22Rv1 (cell line): Measurements from ENCODE around the gene EXOC4.
"Not testable (repeated sequence)": the region's sequence is repeated elsewhere in the genome, so short reads cannot be mapped to it uniquely, and the experiment has no call there.

Source experiments
- H3K27ac ChIP-seq: fragments of 450-650 bp; 2 replicates; pipeline ENCODE4 v1.5.1; 2017
- CTCF ChIP-seq: fragments of 450-650 bp; IDR thresholded peaks from 2 replicates; pipeline ENCODE4 v1.5.1; 2017; ENCODE audit warnings: mild to moderate bottlenecking
- ZFX ChIP-seq: fragments of 450-650 bp; IDR thresholded peaks from 2 replicates; pipeline ENCODE4 v1.6.1; 2017; ENCODE audit warnings: antibody characterized with exemption, borderline replicate concordance

EXOC4 gene

GRCh38 chr7:133635541-133635940, 382.7 kb downstream of the EXOC4 start:
- TF ChIP-seq ZFX (no peak), CTCF (no peak)
- H3K27ac ChIP-seq: no peak overlapping the region

- H3K27ac ChIP-seq: no peak overlapping the region
- TF ChIP-seq ZFX (no peak), CTCF (no peak)
Measured at GRCh38 chr7:133638857-133639256, 386.0 kb downstream of the EXOC4 start.

GRCh38 chr7:133641436-133641835, 388.6 kb downstream of the EXOC4 start:
- TF ChIP-seq CTCF (no peak), ZFX (no peak)
- no peak overlapping the region for H3K27ac ChIP-seq

GRCh38 chr7:133642907-133643306, 390.0 kb downstream of the EXOC4 start:
- no peak overlapping the region for H3K27ac ChIP-seq
- TF ChIP-seq ZFX: no peak
- TF ChIP-seq CTCF: no peak

GRCh38 chr7:133643652-133644051, 390.8 kb downstream of the EXOC4 start:
- H3K27ac ChIP-seq: not testable (repeated sequence)

- no peak overlapping the region for H3K27ac ChIP-seq
- no peak for TF ChIP-seq CTCF
- no peak for TF ChIP-seq ZFX
Measured at GRCh38 chr7:133645884-133646391, 393.1 kb downstream of the EXOC4 start.

- no peak for TF ChIP-seq ZFX
- TF ChIP-seq CTCF: no peak
- no peak overlapping the region for H3K27ac ChIP-seq
Measured at GRCh38 chr7:133646472-133647315, 393.8 kb downstream of the EXOC4 start.
